Dermis blood vessel endothelial cell (primary cell): ENCODE data around the gene PKD1L1. TPM values are rescaled to one million over a fixed set of nuclear protein-coding genes. Genes with fewer than 3 reads are reported as not detected.
"Not testable (repeated sequence)": the region's sequence is repeated elsewhere in the genome, so short reads cannot be mapped to it uniquely, and the experiment has no call there.

ENCODE experiments used
- DNase-seq: peaks from one replicate; pipeline ENCODE4 v3.0.0; 2010
- total RNA-seq: library from RNA; depleted of rRNA; stranded (reverse); fragments of >200 nt; gene quantifications from 2 replicates; pipeline ENCODE4 v1.2.3, GENCODE V29; 2014

PKD1L1 gene
- total RNA-seq, 1 donor from 2014 or later: 21.4 TPM

DNA sequence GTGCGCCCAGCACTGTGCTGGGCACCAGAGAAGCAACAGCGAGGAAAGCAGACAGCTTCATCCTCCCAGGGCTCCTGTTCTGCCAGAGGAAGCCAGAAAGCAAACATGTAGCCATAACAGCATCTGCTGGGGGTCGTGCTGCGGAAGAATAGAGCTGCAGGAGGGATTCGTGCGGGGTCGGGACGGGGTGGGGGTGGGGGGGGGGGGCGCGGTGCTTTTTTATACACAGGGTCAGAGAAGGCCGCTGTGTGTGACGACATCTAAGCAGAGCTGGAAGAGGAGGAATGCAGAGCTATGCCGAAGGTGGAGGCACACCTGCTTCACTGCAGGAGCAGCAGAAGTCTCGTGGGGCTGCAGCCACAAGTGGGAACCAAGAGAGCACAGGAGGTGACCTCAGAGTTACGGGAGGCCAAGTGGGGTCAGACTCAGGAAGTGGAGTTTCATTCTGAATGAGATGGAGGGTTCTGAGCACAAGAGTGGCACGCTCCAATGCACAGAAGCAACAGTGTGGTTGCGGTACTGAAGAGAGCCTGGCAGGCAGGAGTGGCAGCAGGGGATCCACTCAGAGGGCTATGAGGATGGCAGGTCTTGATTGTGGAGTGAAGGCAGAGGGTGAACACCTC is 11.1 kb downstream of the PKD1L1 start:
- DNase-seq: no peak

- DNase-seq: no peak
Observed at GRCh38 chr7:47936323-47936722, 11.9 kb downstream of the PKD1L1 start.

DNA sequence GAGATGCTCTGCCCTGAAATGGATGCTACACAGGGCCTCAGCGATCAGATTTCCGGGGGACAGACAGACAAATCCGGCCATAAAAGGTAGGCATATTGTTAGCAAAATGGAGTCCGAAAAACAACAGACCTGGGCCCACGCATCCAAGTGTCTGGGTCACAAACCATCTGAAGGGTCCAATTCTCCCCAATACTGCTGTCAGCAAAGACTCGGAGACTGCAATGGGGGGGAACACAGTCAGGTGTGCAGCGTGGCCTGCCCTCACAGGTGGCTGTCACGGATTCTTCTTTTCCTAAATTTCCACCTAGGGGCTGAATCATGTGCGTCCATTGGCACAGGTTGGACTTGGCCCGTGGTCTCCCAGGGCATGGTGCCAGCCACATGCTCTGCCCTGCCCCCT is 12.9 kb downstream of the PKD1L1 start:
- no peak for DNase-seq

- DNase-seq: no peak
Observed at GRCh38 chr7:47934831-47935230, 13.4 kb downstream of the PKD1L1 start.

GRCh38 chr7:47933215-47933614 is 15.1 kb downstream of the PKD1L1 start:
- no peak for DNase-seq

DNA sequence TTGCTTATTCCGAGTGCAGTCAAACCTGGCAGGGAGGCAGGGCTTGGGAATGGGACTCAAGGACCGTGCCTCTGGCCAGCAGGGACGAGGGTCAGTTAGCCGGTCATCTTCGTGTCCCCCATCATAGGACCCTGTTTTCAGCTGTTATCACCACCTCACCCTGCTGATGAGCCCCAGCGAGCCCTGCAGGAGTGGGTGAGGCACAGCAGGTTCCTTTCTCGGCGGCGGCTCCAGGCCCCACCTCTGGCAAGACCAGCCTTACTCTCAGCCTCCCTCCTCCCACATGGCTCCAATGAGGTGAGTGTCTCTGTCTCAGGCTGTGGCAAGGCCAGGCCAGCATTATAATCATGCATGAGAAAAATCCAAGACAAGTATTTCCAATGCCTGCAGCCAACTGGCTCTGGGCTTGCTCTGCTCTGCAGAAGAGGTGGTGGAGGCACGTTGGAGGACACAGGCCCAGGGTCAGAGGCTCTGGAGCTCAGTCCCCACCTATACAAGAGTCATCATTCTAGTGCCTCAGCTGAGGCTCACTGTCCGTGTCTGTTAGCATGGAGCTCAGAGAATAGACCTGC is 15.7 kb downstream of the PKD1L1 start:
- DNase-seq: no peak

- DNase-seq: no peak
Observed at GRCh38 chr7:47932016-47932415, 16.2 kb downstream of the PKD1L1 start.

DNA sequence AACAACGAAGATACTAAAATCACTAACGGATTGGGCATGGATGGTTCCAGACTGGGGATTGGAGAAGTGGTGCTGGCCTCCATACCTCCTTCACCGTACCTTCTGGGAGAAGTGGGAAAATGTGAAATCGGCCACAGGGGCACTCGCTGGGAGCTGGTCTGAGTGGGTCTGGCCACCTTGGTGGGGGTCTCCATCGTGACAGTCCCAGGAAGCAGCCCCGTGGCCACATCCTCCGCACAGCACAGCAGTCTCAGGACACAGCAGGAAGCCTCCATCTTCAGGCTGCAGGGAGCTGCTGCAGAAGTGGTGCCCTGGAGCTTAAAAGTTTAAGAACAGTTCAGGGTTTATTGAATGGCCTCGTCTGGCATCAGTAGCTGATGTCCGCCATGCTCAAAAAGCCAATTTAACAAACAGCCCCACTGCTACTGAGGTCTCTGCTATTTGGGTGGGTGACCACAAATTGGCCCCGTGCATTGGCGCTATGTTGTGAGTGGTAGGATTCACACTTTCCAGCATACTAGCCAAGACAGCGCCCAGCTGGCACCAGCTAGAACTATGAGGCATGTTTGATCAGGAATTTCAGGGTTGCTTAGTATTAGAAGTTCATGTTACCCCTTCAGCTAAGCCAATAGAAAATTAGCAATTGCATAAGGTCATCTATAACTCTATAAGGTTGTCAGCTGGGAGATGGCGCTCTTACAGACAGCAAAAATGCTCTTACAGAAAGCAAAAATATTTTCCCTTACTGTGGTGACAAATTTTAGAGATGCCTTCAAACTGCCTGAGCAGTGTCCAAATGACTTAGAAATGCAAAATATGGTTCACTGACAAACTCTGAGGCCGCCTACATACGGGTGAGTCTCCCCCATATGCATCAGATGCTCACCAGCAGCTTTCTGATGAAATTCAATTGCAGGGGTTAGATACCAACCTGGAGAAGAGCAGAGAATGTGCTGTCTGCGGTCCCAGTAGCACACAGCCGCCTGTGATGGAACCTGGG is 17.0 kb downstream of the PKD1L1 start:
- no peak for DNase-seq

DNA sequence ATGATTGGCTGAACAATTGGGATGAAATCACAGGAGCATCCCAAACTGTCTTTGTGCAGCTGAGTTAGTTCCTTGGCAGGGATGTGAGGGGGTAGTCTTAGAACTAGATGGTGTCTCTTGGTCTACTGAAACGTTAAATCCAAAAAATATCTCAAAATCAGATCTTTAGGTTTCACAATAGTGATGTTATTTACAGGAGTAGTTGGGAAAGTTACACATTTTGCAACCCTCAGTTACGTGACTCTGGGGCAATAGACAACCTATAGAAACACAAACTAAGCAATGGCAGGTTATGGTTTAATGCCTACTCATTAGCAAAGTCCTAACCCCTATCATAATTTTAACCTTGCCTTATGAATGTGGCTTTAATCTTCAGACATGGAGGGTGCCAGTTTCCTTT is 24.0 kb downstream of the PKD1L1 start:
- DNase-seq: no peak

DNA sequence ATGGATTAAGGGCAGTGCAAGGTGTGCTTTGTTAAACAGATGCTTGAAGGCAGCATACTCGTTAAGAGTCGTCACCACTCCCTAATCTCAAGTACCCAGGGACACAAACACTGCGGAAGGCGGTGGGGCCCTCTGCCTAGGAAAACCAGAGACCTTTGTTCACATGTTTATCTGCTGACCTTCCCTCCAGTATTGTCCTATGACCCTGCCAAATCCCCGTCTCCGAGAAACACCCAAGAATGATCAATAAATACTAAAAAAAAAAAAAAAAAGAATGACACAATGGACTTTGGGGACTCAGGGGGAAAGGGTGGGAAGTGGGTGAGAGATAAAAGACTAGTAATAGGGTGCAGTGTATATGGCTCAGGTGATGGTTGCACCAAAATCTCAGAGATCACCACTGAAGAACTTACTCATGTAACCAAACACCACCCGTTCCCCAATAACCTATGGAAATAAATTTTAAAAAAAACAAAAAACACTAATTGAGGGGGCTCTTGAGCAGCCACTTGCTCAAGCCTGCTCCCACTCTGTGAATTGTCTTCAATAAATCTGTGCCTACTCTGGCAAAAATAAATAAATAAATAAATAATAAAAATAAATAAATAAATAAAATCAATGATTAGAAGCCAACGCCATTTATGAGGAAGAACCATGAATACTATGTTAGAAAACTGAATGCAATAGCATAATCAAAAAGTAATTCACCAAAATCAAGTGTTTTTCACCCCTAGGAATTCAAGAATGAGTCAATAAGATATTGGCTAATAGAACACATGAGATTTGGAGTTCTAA is 25.0 kb downstream of the PKD1L1 start:
- not testable (repeated sequence) for DNase-seq

DNA sequence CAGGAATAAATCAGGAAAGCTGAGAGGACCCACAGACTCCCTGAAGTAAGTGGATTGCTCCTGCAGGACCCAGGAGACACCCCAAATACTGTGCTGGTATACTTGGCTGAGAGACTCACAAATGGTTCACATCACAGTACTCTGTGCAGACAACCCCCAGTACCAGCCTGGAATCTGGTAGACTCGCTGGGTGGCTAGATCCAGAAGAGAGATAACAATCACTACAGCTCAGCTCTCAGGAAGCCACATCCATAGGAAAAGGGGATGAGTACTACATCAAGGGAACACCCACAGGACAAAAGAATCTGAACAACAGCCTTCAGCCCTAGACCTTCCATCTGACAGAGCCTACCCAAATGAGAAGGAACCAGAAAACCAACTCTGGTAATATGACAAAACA is 31.8 kb downstream of the PKD1L1 start:
- DNase-seq: not testable (repeated sequence)

DNA sequence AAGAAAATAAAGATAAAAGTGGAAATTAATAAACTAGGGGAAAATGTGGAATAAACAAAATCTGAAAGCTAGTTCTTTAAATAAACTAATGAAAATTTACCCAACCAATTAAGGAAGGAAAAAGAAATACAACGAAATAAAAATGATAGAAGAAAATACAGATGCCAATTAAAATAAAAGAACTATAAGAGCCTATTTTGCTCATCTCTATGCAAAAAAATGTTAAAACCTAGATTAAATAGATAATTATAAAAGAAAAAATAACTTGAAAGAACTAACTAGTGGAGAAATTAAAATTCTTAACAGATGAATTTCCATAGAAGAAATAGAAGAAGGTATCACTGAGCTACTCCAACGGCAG is 32.7 kb downstream of the PKD1L1 start:
- DNase-seq: no peak

DNA sequence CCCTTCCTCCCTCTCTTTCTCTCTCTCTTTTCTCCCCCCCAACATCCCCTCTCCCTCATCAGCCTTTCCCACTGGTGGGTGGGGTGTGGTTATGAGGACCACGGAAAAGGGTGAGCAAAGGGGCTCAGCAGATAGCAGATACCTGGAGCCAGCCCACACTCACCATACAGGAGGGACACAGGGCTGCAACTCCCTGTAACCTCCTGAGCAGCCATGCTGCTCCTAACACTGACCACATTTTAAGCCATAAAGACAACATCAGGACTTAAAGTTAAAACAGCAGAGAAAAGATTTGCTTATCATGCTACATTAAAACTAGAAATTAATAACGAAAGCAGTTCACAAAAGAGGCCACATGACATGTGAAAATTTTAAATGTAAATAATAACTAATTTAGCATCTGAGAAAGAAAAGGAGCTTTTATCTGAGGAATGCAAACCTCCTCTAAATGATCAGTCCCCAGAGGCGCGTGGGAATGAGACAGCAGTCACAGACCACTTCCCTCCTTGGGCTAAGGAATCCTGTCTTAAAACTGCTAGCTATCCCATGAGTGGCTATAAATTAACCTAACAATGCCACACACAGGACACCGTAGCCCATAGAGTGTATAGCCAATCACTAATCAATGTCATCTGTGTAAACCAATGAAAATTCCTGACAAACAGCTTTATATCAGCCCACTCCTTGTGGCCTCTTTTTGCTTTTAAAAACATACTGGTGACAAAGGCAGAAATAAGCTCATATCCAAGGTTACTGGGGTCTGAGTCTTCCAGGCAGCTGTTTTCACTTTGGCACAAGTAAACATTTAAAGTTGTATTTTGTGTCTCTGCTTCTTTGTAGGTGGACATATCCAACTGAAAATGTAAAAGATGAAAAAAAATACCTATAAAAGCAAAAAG is 33.3 kb downstream of the PKD1L1 start:
- no peak for DNase-seq

GRCh38 chr7:47912332-47912731 is 35.9 kb downstream of the PKD1L1 start:
- no peak for DNase-seq

DNA sequence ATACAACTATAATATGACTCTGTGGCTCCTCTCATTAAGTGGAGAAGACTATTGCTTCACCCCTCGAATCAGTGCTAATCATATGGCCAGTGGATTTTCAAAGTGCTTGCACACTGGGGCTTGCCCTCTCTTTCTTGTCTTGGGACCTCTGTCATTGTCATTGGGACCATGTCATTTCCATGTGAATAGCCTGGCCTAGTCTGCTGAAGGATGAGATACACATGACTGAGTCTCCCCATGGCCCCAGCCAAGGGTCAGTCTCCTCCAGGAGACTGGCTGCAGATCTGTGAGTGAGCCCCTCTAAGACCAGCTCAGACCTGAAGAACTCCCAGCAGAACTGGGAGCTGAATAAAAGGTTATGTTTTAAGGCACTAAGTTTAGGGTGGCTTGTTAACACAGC is 39.5 kb downstream of the PKD1L1 start:
- no peak for DNase-seq

DNA sequence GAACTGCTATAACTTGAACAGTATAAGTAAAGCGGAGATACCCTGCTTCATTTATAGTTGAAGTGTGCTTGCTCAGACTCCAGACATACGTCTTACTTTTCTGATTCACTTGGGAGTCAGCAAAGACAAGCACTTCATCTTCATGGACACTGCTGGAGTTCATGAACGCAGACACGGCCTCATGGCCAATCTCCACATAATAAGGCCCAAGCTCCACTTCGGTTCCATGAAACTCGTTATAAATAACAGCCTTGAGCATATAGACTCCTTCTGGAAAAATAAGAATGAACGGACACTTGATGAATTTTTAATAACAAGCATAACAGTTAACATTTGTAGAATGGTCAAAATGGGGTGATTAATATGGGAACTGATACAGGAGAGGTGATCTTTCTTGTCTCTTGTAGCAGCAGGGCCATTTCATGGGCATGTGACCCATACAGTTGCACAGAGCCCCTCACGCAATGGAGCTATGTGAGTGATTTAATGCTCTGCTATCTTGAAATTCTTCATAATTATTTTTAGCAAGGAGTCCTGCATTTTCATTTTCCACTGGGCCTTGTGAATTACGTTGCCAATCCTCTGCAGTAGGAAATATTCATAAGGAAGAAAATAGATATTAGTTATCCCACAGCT is 40.2 kb downstream of the PKD1L1 start:
- no peak for DNase-seq

GRCh38 chr7:47906883-47907282 is 41.4 kb downstream of the PKD1L1 start:
- DNase-seq: no peak

DNA sequence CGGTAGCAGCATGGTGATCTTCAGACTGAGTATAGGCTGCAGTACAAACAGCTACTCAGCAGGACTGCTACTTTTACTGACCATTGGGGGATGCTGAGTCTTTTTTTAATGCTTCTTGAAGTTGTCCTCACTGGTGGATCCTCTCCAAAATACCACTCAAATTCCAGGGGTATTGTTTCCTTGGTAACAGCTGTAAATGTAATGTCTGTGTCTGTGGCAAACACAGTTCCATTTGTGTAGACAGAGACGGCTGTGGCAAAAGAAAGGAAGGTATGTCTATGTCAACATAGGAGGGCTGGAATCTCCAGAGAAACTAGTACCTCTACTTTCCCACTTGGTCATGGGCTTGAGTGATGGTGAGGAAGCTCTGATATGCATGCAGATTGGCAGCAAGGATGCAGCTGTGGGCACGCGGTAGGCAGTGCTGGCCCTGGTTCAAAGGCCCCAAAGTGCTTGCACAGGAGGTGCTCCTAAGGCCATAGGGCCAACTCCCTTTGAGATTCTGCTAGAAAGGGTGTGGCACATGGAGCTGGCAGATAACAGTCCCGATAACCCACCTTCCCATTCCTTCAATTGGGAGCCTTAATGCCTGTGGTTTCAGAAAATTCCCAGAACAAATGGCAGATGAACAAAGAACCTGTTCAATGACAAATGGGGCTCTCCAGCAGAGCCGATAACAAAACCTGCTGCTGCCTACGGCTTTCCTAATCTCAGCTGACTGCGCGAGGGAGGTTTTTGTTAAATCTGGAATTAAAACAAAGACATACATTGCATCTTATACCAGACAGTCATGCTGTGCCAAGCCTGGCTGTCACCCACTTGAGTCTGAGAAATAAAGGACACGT is 43.0 kb downstream of the PKD1L1 start:
- DNase-seq: no peak

- no peak for DNase-seq
Observed at GRCh38 chr7:47902013-47902412, 46.3 kb downstream of the PKD1L1 start.

DNA sequence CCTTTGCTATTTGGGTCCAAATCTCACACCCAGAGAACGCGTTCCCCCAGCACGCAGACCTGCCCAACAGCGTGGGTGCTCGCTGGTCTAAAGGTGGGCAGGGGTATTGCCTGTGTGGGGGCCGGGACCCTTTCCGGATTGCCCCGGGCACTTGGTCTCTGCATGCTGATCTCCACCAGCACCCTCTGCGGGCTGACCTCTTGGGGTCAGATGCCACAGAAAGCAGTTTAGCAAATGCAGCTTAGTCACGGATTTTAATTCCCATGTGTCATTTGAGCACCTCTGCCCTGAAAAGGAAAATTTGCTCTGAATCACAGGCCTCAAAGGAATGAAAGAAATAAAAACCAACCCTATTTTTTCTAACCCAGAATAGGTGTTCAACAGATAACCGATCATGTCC is 46.7 kb downstream of the PKD1L1 start:
- DNase-seq: no peak
